ENCODE data around the gene TMEM234. TPM values are rescaled to one million over a fixed set of nuclear protein-coding genes. Genes with fewer than 3 reads are reported as not detected.
"Not testable (repeated sequence)": the region's sequence is repeated elsewhere in the genome, so short reads cannot be mapped to it uniquely, and the experiment has no call there.

The TMEM234 gene
- 15.1 and 17.1 TPM in 2 replicates for total RNA-seq (2014; rRNA removed; shearing (Covaris generic); ENCODE audit: low replicate concordance)

DNA sequence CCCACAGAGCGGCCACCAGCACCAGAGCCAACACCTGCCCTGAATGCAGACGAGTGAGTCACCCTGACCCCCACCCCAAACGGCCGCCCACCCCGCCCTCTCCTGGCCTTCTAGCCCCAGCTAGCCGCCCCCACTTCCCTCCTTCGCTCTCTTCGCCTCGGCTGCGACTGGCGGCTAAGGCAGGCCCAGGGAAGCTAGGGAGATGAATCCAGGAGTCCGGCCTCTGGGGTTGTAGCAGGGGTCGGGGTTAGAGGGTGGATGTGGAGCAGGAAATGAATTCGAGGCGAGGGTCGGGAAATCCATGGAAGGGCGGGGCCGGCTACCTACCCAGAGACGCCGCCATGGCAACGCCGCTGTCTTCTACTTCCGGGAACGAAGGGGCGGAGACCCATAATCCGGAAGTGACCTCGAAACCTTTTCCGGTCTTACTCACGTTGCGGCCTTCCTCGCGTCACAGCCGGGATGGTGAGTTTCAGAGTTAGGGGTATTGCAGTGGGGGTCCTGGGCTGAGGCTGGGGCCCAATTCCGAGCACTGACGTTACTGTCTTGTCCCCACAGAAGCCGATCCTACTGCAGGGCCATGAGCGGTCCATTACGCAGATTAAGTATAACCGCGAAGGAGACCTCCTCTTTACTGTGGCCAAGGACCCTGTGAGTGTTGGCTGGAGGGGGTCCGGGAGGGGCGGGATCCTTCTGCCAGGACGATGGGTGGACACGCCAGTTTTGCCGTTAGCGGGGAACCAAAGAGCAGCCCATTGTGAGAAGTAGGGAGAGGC, at the start of gene TMEM234, which contains the start of gene EIF3I:
TMEM234 (minus strand) TSS at position 374 of the 776 bp plus-strand sequence; CDS start at position 343, 31 bp downstream.
EIF3I (plus strand) TSS at position 428 of the 776 bp plus-strand sequence; CDS start at position 463, 35 bp downstream.
- DNase-seq (ENCODE audit: low read depth), result peak; percentile 78

DNA sequence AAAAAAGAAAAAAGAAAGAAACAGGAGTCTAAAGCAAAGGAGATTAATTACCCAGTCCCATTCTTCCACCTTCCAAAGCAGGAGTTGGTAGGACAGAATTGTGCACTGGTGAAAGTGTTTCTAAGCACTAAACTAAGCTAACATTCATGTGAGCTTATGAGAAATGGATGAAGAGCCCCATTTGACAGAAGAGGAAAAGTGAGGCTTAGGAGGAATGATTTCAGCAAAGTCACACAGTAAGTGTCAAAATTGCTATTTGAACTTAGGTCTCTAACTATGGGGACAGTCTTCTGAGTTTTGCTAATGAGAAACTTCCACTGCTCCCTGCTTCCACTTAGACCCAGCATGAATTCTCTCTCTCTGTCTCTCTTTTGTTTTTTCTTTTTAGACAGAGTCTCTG, 47.6 kb upstream of the TMEM234 start:
- in situ Hi-C loops (cut with HindIII; ENCODE audit: low pct_unique_long_range_greater_than_20kb, low sequenced_read_pairs), result no loop called here

More for the DNA sequence above, at the start of gene TMEM234, which contains the start of gene EIF3I:
- in situ Hi-C loops (cut with HindIII; ENCODE audit: low pct_unique_long_range_greater_than_20kb, low sequenced_read_pairs), result no loop called here

DNA sequence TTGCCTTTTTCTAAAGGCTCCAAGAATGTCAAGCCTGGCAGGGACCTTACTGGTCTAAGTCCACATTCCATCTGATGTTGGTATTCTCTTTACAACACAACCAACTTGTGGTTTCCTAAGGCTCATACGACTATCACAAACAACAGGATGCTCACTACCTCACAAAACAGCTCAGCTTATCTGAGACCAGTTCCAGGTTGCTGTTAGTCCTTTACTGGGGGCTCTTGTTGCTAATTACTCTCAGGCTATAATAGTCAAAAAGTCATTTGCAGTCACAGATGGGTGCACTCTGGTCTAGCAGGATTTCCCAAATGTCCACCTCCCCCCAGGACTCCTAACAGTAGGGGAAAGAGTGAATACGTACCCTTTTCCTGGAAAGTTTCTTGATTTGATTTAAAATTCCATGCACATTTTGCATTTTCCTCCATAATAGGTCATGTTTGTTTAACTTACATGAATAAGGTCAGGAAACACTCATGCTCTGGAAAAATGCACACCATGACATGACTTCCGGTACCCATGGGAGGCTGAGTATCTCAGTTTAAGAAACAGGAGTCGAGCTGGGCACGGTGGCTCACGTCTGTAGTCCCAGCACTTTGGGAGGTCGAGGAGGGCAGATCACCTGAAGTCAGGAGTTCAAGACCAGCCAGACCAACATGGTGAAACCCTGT, 44.9 kb upstream of the TMEM234 start:
- DNase-seq (ENCODE audit: low read depth), result no peak
- in situ Hi-C loops (cut with HindIII; ENCODE audit: low pct_unique_long_range_greater_than_20kb, low sequenced_read_pairs), result no loop called here

More for the DNA sequence above, 47.6 kb upstream of the TMEM234 start:
- DNase-seq (ENCODE audit: low read depth), result no peak

DNA sequence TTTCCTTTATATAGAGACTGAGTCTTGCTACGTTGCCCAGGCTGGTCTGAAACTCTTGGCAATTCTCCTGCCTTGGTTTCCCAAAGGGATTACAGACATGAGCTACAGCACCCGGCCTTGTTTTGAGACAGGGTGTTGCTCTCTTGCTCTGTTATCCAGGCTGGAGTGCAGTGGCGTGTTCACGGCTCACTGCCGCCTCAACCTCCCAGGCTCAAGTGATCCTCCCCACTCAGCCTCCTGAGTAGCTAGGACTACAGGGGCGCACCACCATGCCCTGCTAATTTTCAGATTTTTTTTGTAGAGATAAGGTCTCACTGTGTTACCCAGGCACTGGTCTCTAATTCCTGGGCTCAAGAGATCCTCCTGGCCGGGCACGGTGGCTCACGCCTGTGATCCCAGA, 43.7 kb upstream of the TMEM234 start:
- in situ Hi-C loops (cut with HindIII; ENCODE audit: low pct_unique_long_range_greater_than_20kb, low sequenced_read_pairs), result no loop called here
- no peak for DNase-seq (ENCODE audit: low read depth)

DNA sequence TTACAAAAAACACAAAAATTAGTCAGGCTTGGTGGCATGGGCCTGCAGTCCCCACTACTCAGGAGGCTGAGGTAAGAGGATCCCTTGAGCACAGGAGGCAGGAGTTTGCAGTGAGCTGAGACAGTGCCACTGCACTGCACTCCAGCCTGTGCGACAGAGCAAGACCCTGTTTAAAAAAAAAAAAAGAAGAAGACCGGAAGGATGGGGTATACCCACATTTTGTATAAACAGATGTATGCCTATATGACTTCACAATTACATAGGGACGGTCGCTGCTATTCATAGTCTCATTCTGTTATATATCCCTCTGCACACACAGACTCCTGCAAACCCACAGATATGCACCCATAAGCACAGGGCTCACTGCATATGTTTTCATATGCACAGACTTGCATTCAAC, 41.6 kb upstream of the TMEM234 start:
- in situ Hi-C loops (cut with HindIII; ENCODE audit: low pct_unique_long_range_greater_than_20kb, low sequenced_read_pairs), result no loop called here

DNA sequence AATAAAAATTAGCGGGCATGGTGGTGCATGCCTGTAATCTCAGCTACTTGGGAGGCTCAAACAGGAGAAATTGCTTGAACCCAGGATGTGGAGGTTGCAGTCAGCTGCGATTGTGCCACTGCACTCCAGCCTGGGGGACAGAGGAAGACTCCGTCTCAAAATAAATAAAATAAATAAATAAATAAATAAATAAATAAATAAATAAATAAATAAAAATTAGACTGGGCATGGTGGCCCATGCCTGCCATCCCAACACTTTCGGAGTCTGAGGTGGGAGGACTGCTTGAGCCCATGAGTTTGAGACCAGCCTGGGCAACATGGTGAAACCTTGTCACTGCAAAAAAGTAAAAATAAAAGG, 41.1 kb upstream of the TMEM234 start:
- DNase-seq (ENCODE audit: low read depth); in situ Hi-C loops (cut with HindIII; ENCODE audit: low pct_unique_long_range_greater_than_20kb, low sequenced_read_pairs): not testable (repeated sequence)

More for the DNA sequence above, 41.6 kb upstream of the TMEM234 start:
- no peak for DNase-seq (ENCODE audit: low read depth)

DNA sequence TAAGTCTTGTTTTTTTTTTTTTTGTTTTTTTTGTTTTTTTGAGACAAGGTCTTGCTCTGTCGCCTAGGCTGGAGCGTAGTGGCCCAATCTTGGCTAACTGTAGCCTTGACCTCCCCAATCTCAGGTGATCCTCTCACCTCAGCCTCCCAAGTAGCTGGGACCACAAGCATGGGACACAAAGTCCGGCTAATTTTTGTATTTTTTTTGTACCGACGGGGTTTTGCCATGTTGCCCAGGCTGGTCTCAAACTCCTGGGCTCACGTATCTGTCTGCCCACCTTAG, 35.0 kb upstream of the TMEM234 start:
- DNase-seq (ENCODE audit: low read depth), result no peak
- in situ Hi-C loops (cut with HindIII; ENCODE audit: low pct_unique_long_range_greater_than_20kb, low sequenced_read_pairs), result no loop called here

DNA sequence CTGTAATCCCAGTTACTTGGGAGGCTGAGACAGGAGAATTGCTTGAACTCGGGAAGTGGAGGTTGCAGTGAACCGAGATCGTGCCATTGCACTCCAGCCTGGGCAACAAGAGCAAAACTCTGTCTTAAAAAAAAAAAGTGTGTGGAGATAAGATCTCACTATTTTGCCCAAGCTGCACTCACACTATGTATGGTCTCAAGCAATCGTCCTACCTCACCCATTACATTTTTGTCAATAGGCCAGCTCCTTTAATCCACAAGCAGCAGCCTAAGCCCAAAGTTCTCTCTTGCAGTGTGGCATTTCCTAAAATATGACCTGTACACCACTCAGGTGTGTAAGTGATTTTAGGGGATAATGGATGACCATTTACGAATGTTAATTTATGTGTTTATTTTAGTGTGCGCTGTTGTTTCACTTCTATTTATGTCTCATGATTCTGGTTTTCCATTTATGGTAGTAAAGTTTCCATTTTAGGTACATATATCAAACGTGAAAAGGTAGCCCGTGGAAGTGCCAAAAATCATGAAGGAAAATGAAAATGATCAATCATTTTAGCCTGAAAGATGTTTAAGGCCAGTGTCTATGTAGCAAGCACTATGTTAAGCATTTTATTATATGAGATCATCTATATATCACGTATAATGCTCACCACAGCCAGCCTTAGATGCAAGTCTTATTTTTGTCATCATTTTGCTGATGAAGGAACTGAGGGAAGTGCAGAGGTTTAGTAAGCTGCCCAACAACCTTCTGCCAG, 34.5 kb upstream of the TMEM234 start:
- DNase-seq (ENCODE audit: low read depth), result no peak
- in situ Hi-C loops (cut with HindIII; ENCODE audit: low pct_unique_long_range_greater_than_20kb, low sequenced_read_pairs), result no loop called here

DNA sequence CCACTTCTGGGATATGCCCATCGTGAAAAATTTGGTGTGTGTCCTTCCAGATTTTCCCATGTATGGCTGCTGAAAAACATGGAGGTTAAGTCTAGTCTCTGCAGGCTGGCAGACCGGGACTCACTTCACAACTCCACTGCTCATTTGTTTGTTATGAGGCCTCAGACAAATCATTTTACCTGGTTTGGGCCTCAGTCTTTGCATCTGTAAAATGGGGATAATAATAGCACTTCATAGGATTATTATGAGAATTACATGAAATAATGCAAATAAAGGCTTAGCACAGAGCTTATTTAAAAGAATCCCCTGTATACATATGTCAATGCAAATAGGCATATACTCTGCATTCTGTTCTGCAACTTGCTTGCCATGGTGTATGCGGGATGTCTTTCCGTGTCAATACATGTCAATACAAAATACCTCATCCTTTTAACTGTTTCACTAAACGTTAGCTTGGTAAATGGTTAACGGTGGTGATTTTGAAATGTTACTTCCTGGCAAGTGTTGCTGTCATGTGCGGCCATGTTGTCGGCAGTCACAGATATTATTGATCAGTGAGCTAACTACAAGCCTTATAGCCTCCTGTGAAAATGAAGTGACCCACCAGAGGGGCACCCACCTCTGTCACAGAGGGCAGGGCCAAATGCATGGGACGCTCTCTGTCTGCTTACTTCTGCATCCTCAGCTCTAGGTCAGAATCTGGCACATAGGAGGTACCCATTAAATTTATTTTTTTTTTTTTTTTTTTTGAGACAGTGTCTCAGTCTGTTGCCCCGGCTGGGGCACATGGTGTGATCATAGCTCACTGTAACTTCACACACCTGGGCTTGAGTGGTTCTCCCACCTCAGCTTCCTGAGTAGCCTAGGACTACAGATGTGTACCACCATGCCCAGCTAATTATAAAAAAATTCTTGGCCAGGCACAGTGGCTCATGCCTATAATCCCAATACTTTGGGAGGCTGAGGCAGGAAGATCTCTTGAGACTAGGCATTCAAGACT, 33.2 kb upstream of the TMEM234 start:
- DNase-seq (ENCODE audit: low read depth), result no peak
- in situ Hi-C loops (cut with HindIII; ENCODE audit: low pct_unique_long_range_greater_than_20kb, low sequenced_read_pairs), result no loop called here

DNA sequence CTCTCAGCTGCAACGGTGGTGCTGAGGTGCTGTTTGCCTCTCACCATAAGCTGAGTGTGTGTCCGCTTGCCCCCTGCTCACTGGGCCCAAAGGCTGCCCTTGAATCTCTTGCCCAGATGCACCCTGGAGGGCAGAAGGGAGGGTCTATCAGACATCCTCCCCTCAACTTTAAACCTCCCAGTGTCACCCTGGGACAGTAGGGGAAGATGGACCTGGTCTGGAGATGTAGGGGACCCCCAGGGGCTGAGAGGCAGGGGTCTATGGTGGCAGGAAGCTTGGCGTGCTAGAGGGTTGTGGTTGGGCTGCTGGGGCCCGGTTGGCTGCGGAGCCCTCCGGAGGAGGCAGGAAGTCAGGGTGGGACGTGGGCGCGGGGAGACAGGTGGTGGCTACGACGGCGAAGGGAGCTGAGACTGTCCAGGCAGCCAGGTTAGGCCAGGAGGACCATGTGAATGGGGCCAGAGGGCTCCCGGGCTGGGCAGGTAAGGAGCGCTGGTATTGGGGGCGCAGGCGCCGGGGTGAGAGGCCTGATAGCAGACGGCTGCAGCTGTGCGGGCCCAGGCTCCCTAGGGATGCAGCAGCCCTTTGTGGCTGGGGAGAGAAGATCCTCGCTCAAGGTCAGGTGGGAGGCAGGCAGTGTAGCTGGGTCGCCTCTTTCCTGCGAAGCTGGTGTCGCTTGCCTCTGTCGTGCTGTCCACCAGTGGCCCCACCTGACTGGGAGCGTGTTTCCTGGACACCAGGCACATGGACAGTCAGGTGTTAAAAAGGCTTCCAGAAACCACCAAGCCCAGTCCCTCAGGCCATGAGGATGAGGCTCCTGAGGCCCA, 29.0 kb upstream of the TMEM234 start, which contains the start of gene LCK:
LCK (plus strand) TSS at position 373 of the 824 bp plus-strand sequence. CDS start 23,065 bp downstream, outside the sequence.
- no peak for DNase-seq (ENCODE audit: low read depth)
- in situ Hi-C loops (cut with HindIII; ENCODE audit: low pct_unique_long_range_greater_than_20kb, low sequenced_read_pairs), result no loop called here

DNA sequence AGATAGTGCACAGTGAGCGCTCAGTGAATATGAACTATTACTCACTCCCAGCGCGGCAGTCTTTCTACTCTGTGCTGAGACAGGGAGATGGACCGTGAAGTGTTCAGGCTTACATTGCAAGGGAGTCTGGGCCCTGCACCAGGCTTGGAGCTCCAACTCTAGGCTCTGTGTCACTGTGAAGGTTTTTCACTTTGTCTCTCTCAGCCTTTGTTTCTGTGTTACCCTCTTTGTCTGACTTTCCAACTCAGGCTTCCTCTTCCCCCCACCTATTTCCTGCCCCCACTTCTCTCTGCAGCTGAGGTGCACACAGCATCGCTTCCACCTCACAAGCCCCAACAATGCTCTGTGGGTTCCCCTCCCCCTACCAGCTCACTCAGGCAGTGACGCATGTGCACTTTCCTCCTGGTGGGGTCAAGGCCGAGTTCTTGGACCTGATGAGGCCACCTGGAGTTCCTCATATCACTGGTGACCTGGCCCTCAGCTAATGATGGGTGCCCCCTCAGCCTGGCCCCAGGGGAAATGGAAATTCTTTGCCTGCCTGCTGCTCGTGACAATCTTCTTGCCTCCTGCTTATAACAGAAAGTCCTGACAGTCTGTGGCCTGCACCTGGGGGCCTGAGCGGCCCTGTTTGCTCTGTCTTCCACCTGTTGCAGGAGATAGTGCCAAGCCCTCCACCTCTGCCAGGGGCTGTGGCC, 27.8 kb upstream of the TMEM234 start:
- in situ Hi-C loops (cut with HindIII; ENCODE audit: low pct_unique_long_range_greater_than_20kb, low sequenced_read_pairs), result no loop called here
- peak; percentile 40 for DNase-seq (ENCODE audit: low read depth)

DNA sequence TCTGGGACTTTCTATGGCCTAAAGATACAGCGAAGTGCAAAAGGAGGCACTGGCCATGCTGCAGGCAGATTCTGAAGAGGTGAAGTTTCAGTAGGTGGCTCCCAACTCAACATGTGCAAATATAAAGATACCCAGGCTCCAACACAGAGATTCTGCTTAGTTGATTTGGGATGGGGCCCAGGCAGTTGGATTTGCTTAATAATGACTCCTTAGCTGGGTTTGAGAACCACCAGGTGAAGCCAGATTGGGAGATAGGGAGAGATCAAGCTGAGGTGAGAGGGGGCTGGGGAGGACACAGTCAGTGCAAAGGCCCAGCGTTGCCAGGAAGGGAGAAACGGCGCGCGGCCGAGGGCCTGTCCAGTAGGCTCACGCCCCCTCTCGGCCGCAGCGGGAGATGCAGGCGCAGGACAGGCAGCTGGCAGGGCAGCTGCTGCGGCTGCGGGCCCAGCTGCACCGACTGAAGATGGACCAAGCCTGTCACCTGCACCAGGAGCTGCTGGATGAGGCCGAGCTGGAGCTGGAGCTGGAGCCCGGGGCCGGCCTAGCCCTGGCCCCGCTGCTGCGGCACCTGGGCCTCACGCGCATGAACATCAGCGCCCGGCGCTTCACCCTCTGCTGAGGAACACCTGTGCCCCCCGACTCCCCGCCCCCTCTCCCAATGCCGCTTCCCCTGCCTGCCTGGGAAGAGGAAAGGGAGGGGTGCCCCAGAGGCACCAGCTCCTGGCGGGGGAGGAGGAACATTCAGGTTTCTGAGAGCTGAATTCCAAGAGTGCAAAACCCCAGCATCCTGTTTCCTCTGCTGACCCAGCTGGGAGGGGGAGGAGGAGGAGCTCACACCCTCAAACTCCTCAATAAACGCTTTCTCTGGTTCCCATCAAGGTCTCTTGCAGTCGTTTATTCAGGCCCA, 26.1 kb upstream of the TMEM234 start:
- in situ Hi-C loops (cut with HindIII; ENCODE audit: low pct_unique_long_range_greater_than_20kb, low sequenced_read_pairs), result no loop called here

DNA sequence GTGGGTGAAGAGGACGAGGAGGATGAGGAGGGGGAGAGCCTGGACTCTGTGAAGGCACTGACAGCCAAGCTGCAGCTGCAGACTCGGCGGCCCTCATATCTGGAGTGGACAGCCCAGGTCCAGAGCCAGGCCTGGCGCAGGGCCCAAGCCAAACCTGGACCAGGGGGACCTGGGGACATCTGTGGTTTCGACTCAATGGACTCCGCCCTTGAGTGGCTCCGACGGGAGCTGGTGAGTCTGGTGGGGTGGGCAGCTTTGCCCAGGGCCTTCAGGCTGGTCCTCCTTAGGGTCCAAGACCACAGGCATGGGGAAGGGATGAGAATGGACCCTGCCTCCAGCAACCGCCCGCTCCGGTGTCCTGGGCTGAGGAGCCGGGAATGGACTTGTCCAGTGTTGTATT, 25.3 kb upstream of the TMEM234 start:
- DNase-seq (ENCODE audit: low read depth), result no peak

More for the DNA sequence above, 26.1 kb upstream of the TMEM234 start:
- no peak for DNase-seq (ENCODE audit: low read depth)

DNA sequence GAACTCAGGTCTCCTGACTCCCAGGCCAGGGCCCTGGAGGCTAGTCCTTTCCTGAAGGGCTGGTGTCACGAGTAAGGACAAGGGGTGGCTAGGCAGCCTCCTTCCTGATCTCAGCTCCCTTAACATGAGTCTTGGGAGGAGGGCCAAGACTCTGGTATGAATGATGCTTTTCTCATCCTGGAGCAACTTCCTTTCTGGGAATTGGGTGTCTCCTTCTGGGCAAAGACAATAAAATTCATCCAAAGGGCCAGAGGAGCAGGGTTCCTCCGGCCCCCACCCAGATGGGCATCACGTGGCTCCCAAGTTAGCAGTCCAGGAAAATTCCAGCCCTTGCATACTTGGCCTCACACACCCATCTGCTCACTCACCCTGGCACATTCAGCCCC, 24.7 kb upstream of the TMEM234 start, which contains the start of gene FAM167B:
FAM167B (plus strand) TSS at position 335 of the 386 bp plus-strand sequence. CDS start 200 bp downstream, outside the sequence.
- in situ Hi-C loops (cut with HindIII; ENCODE audit: low pct_unique_long_range_greater_than_20kb, low sequenced_read_pairs), result no loop called here
- DNase-seq (ENCODE audit: low read depth), result no peak

More for the DNA sequence above, 25.3 kb upstream of the TMEM234 start:
- in situ Hi-C loops (cut with HindIII; ENCODE audit: low pct_unique_long_range_greater_than_20kb, low sequenced_read_pairs), result no loop called here

DNA sequence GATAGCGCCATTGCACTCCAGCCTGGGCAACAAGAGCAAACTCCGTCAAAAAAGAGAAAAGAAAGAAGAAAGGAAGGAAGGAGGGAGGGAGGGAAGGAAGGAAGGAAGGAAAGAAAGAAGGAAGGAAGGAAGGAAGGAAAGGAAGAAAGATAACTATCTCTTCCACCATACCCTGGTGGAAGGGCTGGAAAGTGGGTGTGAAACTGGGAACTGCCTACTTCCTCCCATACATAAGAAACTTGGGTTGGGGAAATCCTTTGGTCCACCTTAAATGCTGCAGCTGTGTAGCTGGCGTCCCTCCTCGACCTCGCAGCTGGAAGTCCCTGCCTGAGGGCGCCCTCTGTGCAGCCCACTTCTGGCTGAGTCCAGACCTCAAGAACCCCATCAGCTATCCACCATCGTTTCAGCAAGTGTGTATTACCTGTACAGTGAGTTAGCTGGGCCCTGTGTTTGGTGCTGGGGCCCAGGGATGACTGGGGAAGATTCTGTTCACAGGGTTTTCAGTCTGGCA, 20.2 kb upstream of the TMEM234 start:
- in situ Hi-C loops (cut with HindIII; ENCODE audit: low pct_unique_long_range_greater_than_20kb, low sequenced_read_pairs), result no loop called here

More for the DNA sequence above, 20.2 kb upstream of the TMEM234 start:
- DNase-seq (ENCODE audit: low read depth), result no peak
